GM19397 (cell line): Measurements from ENCODE around the gene MEIS2.

ENCODE experiments used
- ATAC-seq: cut with Tn5 transposase; IDR thresholded peaks from one replicate; pipeline ENCODE4 v1.9.1; 2021; ENCODE audit warnings: mild to moderate bottlenecking, moderate library complexity; ENCODE audit not compliant: unreplicated experiment

Gene MEIS2

DNA sequence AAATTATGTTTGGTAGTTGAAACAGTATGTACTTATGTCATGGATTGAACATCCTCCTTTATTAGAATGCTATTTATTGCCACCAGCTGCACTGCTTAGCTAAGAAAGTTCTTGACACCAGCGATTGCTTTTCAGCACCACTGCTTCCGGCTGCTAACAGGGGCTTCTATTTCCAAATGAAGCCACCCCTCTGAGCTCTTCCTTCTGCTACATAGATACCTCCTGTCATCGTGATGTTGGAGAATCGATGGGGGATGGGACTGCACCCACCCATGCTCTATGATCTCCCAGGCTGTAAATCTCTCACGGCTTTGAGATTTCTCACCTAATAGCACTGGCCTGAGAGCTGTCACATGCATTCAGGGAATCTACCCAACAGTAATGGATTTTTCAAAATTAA is 259.2 kb downstream of the MEIS2 start:
- no peak for ATAC-seq
